Measurements from ENCODE around the gene NFIB. TPM values are rescaled to one million over a fixed set of nuclear protein-coding genes. Genes with fewer than 3 reads are reported as not detected.

Gene NFIB
- total and polyA plus RNA-seq, 2 of the 8 experiments (the other 6 are each of a cell fraction or from before 2014, with no cell fraction given): 2.6 to 13.1 TPM

DNA sequence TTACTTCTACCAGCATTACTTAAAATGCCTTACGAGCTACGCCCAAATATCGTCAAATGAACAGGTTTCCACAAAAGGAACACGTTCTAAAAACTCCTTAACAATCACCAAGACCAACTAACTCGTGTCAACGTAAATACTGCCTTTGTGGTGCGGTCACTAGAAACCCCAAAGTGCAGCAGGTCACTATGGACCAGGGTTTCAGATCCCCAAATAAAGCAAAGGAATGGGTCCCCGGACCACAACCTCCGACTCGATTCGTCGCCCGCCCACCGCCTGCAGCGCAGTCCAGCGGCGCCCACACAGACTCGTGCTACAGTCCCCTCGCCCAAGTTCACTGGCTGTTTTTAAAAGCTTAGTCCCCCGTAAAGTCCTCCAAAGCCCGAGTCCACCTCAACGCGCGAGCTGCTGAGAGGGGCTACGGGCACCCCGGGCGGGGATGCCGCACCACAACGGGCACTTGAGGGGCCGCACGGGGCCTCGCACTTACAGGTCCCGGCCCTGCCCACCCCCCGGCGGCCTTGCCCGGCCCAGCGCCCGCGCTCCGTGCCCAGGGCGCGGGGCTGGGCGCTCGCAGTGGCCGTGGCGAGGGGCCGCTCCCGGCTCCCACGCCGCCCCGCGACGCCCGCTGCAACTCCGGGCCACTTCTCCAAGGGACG lies 1.1 kb downstream of the NFIB start:
- peak overlapping the region; percentile 83 to 90 for H3K4me2 ChIP-seq (ENCODE audit: insufficient read depth in 1 of 2, low read depth in 2 of 2, low read length in 2 of 2)
- ChIA-PET POLR2A (ENCODE audit: partially characterized antibody) (interaction anchor here (1.8 to 2.6 kb wide), 2 partner anchors 33 to 35 kb away, joined by 5 to 20 read pairs; no protein-coding TSS in a partner anchor), CTCF (ENCODE audit: partially characterized antibody) (interaction anchor here (0.5 to 2.3 kb wide), 6 partner anchors 34 to 1279 kb away, joined by 3 to 8 read pairs (median 4); no protein-coding TSS in a partner anchor)
- H4K8ac ChIP-seq (ENCODE audit: extremely low read depth, insufficient read depth, low read length): peak overlapping the region; percentile 82
- H3K14ac ChIP-seq (ENCODE audit: insufficient read length): no peak overlapping the region
- H3K9me3 ChIP-seq (ENCODE audit: insufficient read depth in 2 of 2, low read depth in 1 of 2, low read length in 1 of 2): no peaks in the 10 kb centered on the region
- no peaks in the 10 kb centered on the region for H3K79me1 ChIP-seq (ENCODE audit: low read depth, low read length)
- H2BK5ac ChIP-seq (ENCODE audit: low read depth, low read length): no peak overlapping the region
- H3K23me2 ChIP-seq (ENCODE audit: low read depth, low read length): peaks cover 12% of the 10 kb centered on the region
- 3% methylated on average over 26 of the region's 56 CpGs; no CpG with 5 or more reads in 1 of the 2 experiments for WGBS, 2 experiments (ENCODE audit: extremely low coverage in 1 of 2, insufficient coverage in 1 of 2, insufficient read length in 1 of 2, insufficient replicate concordance in 2 of 2, low coverage in 1 of 2, low lambda C conversion rate in 2 of 2, missing lambda C conversion rate in 1 of 2)
- H3K36me3 ChIP-seq (ENCODE audit: control insufficient read depth in 2 of 4, insufficient read depth in 4 of 4, low read length in 3 of 4): no peaks in the 10 kb centered on the region
- H3K4ac ChIP-seq (replicated peaks; ENCODE audit: insufficient read length, low read depth, low read length): no peak overlapping the region
- H4K5ac ChIP-seq (ENCODE audit: insufficient read length, low read depth, low read length): no peak overlapping the region
- H2BK120ac ChIP-seq (replicated peaks; ENCODE audit: low read depth, low read length): no peak overlapping the region
- peaks cover 9 to 11% (median 10%) of the 10 kb centered on the region in 4 experiments; a peak in 5 of 7 replicates for H3K4me1 ChIP-seq (replicated peaks in 1 of 4; ENCODE audit: control insufficient read depth in 3 of 4, insufficient read depth in 4 of 4, low read length in 3 of 4)
- peak overlapping the region; percentile 96; the same call in 1 of the 2 replicates for H2AFZ ChIP-seq (ENCODE audit: low read length)
- H3K9ac ChIP-seq (replicated peaks in 1 of 4; ENCODE audit: extremely low read depth in 1 of 4, low read depth in 3 of 4, low read length in 3 of 4): peak overlapping the region in 3 of 4 experiments; percentile 38 to 51 (median 50); a peak in 4 of 7 replicates
- peak overlapping the region; percentile 64; the same call in 1 of the 2 replicates for H2BK12ac ChIP-seq (ENCODE audit: low read depth, low read length)
- peak overlapping the region; percentile 69 to 85 (median 79) for H3K4me3 ChIP-seq (ENCODE audit: extremely low read depth in 1 of 4, insufficient read depth in 2 of 4, low read depth in 3 of 4, low read length in 4 of 4)
- no peak overlapping the region for H3K27ac ChIP-seq (ENCODE audit: low read depth, low read length)
- DNase-seq (ENCODE audit: low read depth in 1 of 2, low spot score in 2 of 2): peak in 1 of 2 experiments; percentile 71
- no peak overlapping the region for H3K23ac ChIP-seq (ENCODE audit: insufficient read length)
- peak overlapping the region; percentile 62; the same call in 1 of the 2 replicates for H3K18ac ChIP-seq (ENCODE audit: extremely low read depth, low read length)
- H4K91ac ChIP-seq (replicated peaks; ENCODE audit: insufficient read length, low read length): peak overlapping the region; percentile 72
- peak; percentile 71 for FAIRE-seq
- no peaks in the 10 kb centered on the region for H4K20me1 ChIP-seq (replicated peaks in 1 of 2; ENCODE audit: control insufficient read depth in 1 of 2, insufficient read depth in 2 of 2, low read length in 2 of 2)
- H3K56ac ChIP-seq (replicated peaks; ENCODE audit: insufficient read length, low read depth, low read length): no peak overlapping the region
- peaks cover 0 to 43% of the 10 kb centered on the region in 2 experiments; a peak in 3 of 4 replicates for H3K79me2 ChIP-seq (ENCODE audit: control insufficient read depth in 1 of 2, insufficient read depth in 2 of 2, low read length in 2 of 2)
- H3K27me3 ChIP-seq (replicated peaks in 1 of 4; ENCODE audit: control insufficient read depth in 3 of 4, extremely low read depth in 1 of 4, insufficient read depth in 3 of 4, low read length in 3 of 4): peaks cover 0 to 8% (median 0%) of the 10 kb centered on the region in 4 experiments; a peak in 3 of 7 replicates
- no peak overlapping the region for H2AK5ac ChIP-seq (ENCODE audit: low read depth, low read length)
- no peak overlapping the region for H2BK20ac ChIP-seq (ENCODE audit: low read length)
- no peak overlapping the region; the same call in 1 of the 2 replicates for H2BK15ac ChIP-seq (ENCODE audit: low read length)
- TF ChIP-seq EGR1 (IDR thresholded peaks at IDR 0.05; ENCODE audit: borderline replicate concordance, low read depth, low read length): no peak
- TF ChIP-seq ZNF274 (IDR thresholded peaks at IDR 0.05; ENCODE audit: borderline replicate concordance, extremely low read depth, low read length): no peak
- TF ChIP-seq GTF2F1 (IDR thresholded peaks at IDR 0.05; ENCODE audit: borderline replicate concordance, low read depth, low read length): no peak
- peak in 1 of 2 experiments; percentile 2; a peak in 1 of 4 replicates for TF ChIP-seq RAD21 (IDR thresholded peaks at IDR 0.05 in 1 of 2, conservative IDR thresholded peaks at IDR 0.05 in 1 of 2; ENCODE audit: low read depth in 2 of 2, low read length in 2 of 2)
- peak; percentile 12 for TF ChIP-seq RNF2 (IDR thresholded peaks at IDR 0.05; ENCODE audit: borderline replicate concordance, low read depth, low read length, missing control alignments, poor library complexity, severe bottlenecking)
- TF ChIP-seq POU5F1 (IDR thresholded peaks at IDR 0.05; ENCODE audit: low read depth, low read length): no peak
